OCI-LY7 (cell line): ENCODE results near the gene CDK14.

Experiments
- CTCF ChIP-seq: fragments of 200-600 bp; sonication (generic); conservative IDR thresholded peaks from 2 replicates; pipeline ENCODE4 v1.5.1; 2014; ENCODE audit warnings: mild to moderate bottlenecking, antibody characterized with exemption, low read length, moderate library complexity, mixed read lengths
- EZH2phosphoT487 ChIP-seq: fragments of 200-600 bp; sonication (generic); IDR thresholded peaks from 2 replicates; pipeline ENCODE4 v1.6.1; 2018; ENCODE audit warnings: low read depth, borderline replicate concordance, mild to moderate bottlenecking, mixed run types, antibody characterized with exemption, low read length, moderate library complexity, mixed read lengths

DNA sequence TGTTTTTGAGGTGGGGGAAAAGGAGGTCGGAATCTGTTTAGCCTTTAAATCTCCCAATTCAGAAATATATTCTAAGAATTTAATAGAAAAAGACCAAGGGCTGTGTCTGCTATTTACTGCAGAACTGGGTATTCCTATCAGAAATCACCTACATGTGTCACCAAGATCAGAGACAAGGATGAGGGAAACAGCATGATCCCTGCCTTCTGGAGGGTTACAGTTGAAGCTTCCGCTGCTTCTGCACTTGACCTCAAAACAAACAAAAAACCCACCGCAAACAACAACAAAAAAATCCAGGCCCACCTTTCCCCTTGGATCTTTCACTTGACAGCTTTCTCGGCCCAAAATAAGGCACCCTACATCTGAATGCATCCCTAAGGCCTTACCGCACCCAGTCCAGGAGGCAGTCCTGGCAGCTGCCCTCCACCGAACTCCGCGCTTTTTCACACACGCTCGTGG lies 750 bp upstream of the CDK14 start:
- TF ChIP-seq CTCF (no peak), EZH2phosphoT487 (no peak)
